ENCODE results near the gene ANKRD23.
"Not testable (repeated sequence)": the region's sequence is repeated elsewhere in the genome, so short reads cannot be mapped to it uniquely, and the experiment has no call there.

The ANKRD23 gene

DNA sequence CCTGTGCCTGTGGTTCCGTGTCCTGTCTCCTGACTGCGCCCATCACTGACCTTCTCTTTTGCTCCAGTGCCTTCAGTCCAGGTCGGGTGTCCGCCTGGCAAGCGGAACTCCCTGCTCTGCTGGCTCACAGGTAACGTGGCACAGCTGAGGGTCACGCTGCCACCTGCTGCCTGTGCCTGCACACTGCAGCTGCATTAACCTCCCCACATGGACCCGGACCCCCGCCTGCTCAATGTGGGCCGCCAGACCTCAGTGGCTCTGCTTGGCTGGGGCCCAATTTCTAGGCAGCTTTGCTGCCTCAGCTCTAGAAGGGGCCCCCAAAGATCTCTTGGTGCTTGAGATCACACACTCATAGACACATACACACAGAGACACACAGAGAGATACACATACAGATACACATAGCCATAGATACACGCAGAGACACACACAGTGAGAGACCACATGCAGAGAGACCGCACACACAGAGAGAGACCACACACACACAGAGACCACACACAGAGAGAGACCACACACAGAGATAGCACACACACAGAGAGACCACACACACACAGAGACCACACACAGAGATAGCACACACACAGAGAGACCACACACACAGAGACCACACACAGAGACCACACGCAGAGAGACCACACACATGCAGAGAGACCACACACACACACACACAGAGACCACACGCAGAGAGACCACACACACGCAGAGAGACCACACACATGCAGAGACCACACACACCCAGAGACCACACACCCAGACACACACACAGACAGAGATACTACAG, 42.6 kb downstream of the ANKRD23 start:
- DNase-seq (ENCODE audit: low read depth in 2 of 2, low spot score in 1 of 2), result peak; percentile 23 to 34

DNA sequence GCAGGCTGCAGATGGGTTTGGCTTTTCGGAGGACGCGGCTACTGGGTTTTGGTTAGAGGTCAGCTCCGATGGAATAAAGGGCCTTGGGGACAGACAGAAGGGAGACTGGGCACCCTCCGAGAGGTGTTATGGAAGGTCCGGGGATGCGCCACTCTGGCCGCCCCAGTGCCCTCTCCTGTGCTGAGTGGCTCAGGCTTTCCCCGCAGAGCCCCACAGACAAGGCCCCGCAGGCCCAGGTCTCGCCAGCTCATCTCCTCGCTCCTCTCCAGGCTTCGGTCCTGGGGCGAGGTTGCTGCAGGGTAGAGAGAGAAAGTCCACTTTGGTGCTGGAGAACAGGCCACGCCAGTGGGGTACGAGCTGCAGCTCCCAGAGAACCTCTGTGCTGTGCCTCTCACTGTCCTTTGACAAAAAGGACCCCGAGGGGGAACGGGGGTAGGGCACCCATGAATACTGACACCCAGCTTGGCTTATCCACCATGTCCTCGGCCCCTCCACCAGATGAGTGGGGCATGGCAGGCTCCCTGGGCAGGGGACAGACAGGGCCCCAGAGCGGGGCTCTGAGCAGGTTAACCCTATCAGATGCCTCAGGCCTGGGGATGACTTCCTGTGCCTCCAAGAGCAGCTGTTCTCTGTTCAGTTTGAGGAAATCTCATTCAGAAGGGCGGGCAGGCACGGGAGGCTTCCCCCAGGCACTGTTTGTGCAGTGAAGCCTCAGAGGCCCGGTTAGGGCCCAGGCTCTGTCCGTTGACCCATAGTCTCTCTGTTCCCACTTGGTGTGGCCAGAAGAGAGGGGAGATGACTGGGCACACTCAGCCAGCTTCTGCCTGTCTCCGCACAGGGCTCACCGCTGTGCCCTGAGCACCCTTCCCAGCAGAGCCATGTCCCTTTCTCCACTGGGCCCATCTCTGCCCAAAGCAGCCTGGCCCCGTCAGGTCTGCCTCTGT, 43.5 kb downstream of the ANKRD23 start:
- DNase-seq (ENCODE audit: low read depth in 2 of 2, low spot score in 1 of 2), result no peak

DNA sequence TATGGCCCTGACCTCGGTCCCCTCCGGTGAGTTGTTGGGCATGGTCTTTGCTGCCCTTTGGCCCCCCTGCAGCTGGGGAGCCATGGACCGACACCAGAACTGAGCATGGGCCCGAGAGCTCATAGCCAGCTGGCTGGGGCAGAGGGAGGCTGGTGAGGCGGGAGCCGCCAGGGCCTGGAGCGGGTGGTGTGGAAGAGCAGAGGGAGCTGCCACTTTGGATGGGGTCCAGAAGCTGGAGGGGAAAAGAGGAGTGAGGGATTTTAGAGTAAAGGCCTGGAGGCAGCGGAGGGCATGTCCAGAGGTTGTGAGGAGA, 44.2 kb downstream of the ANKRD23 start:
- DNase-seq (ENCODE audit: low read depth in 2 of 2, low spot score in 1 of 2), result no peak

DNA sequence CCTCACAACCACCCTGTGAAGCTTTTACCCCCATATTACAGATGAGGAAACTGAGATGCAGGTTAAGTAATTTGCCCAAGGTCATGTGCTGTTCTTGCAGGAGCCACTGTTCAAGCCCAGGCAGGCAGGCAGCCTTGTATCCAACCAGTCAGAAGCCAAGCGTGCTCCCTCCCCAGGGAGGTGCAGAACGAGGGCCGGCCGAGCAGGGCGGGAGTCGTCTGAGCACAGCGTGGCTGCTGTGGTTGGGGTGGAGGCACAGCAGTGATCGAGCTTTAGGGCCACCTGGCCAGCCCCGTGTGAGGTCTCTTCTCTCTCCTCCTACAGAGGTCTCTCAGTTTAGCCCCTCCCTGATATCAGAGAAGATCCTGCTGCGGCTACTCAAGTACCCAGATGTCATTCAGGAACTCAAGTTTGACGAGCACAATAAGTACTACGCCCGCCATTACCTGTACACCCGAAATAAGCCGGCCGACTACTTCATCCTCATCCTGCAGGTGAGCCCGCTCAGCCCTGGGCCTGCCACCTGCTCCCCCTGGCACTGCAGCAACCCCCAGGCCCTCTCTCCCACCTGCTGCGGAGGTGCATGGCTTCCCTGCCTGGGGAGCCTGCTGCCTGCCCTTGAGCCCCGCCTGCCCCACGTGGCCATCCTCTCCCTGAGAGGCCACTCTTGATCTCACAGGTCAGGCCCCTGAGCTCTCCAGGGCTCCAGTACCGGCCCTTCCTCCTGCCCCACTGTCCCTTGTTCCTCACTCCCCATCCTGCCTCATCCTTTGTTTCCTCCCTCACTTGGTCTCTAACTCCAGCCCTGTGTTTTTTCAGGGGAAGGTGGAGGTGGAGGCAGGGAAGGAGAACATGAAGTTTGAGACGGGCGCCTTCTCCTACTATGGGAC, 44.8 kb downstream of the ANKRD23 start:
- no peak for DNase-seq (ENCODE audit: low read depth in 2 of 2, low spot score in 1 of 2)

DNA sequence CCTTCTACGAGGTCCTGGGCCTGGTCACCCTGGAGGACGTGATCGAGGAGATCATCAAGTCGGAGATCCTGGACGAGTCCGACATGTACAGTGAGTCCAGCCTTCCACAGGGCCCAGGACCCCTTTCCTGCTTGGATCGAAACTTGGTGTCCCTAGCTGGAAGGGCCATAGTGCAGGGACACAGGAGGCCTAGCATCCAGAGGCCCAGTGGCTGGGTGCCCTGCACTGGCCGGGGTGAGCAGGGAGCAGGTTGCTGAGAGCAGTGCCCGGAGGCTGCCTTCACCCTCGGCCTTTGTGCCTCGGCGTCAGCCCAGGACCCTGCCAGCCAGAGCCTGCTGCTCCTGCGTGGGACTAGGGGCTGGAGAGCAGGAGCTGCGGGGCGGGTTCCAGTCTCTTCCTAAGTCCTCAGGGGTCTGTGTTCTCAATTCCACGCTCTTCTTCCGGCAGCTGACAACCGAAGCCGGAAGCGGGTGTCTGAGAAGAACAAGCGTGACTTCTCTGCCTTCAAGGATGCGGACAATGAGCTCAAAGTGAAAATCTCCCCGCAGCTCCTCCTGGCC, 46.7 kb downstream of the ANKRD23 start:
- no peak for DNase-seq (ENCODE audit: low read depth in 2 of 2, low spot score in 1 of 2)

DNA sequence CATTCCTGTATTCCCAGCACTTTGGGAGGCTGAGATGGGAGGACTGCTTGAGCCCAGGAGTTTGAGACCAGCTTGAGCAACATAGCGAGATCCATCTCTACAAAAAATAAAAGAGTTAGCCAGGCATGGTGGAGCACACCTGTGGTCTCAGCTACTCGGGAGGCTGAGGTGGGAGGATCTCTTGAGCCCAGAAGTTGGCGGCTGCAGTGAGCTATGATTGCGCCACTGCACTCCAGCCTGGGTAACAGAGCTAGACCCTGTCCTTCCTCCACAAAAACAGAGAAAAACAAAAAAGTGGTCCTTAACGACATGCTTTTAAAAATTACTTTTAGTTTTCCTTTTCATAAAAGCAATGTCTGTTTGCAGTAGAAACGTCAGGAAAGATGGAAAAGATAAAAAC, 47.3 kb downstream of the ANKRD23 start:
- DNase-seq (ENCODE audit: low read depth in 2 of 2, low spot score in 1 of 2), result not testable (repeated sequence)

DNA sequence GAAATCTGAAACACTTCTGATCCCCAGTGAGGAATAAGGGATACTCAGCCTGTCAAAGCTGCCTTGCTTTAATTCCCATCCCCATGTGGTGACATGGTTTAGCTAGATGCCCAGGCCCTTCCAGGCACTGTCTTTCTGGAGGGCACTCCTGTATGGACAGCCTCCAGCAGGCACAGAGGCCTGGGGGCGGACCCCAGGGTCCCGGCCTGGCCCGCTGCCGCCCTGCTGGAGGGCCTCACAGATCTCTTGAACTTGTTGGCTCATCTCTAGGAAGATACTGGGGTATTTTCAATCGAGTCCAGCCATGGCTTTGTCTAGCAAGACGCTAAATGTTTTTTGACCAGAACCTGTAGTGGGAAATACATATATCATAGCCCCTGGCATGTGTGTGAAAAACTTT, 48.7 kb downstream of the ANKRD23 start:
- no peak for DNase-seq (ENCODE audit: low read depth in 2 of 2, low spot score in 1 of 2)

DNA sequence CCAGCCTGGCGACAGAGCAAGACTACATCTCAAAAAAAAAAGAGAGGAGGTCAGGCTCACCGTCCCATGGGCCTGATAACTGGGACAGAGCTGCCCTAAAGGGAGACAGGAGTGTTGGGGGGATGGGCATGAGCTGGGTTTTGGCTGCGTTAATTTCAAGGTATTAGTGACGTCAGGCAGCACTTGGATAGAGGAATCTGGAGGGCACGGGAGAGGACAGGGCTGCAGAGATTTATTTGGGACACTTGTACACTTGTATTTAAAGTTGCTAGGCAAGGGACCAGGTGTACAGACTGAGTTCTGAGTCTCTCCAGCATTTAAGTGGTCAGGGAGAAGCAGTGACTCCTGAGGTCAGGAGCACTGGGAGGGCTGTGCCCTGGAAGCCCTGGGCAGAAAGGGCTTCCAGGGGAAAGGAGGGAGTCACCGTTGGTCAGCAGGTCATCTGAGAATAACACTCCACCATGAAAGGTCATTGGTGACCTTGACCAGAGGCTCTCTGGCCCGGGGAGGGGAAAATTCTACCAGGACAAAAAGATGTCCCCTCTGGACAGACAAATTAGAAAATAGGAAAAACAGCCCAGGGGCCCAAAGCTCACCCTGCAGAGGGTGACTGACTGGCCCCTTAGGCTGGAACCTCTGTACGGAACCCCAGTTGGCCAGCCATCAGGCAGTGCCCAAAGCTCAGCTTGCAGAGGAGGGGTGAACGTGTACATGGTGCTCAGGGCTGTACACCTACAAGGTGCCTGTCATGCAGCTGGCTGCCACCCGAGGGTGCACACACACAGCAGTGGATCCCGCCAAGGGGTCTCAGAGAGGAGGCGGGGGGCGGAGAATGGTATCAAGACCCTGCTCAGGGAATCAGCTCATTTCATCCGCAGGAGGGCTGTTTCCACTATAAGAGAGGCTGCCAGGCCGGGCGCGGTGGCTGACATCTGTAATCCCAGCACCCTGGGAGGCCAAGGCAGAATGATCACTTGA, 50.8 kb downstream of the ANKRD23 start:
- DNase-seq (ENCODE audit: low read depth in 2 of 2, low spot score in 1 of 2), result no peak

DNA sequence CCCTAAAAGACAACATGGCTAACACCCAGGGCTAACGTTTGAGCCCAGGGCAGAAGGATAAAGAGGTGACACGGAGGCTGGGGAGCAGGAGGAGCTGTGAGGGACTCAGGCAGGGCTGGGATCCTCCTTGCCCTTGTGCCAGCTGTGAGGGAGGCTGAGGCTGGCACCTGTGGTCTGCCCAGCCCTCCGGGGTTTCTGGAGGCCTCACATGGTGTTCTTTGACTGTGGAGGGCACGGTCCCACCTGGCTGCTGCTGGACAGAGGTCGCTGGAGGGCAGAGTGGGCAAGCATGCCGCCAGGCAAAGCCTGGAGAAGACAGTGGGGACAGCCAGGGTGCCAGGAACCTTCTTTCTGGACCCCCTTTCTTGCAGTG, 54.6 kb downstream of the ANKRD23 start:
- DNase-seq (ENCODE audit: low read depth in 2 of 2, low spot score in 1 of 2), result no peak

DNA sequence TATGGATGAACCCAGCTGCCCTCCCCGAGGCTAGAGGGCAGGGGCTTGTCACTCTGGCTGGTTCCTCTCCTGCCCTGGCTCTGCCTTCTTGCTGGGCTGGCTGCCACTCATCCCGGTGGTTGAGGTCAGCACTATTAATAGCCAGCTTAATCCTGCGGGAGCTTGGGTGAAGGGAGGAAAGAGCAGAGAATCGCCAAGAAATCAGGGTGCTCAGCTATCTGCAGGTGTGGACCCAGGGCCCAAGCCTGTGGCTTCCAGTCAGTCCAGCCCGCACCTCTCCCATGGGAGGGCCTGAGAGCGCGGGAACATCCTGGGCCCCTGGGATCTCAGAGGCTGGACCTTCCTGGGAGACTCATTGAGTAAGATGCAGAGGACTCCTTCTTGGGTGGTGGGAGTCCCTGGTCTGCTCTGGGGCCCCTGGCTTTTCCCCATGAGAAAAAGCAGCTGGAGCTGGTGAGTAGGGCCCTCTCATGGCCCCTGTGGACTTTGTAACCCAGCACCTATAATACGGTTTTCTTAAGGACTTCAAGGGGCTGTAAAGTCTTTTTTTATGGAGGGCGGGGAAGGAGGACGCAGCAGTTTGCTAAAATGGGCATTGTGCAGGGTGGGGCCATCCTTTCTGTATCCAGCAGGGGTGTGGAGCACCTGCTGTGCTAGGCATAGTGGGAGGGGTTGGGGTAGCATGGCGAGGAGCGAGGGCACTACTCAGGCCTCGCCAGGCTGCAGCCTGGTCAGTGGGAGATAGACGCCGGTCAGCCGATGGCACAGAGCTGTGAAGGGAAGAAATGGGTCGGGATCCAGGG, 55.2 kb downstream of the ANKRD23 start:
- no peak for DNase-seq (ENCODE audit: low read depth in 2 of 2, low spot score in 1 of 2)
